ENCODE measurements around the gene FAM193A.
"Not testable (repeated sequence)": the region's sequence is repeated elsewhere in the genome, so short reads cannot be mapped to it uniquely, and the experiment has no call there.

Gene FAM193A

DNA sequence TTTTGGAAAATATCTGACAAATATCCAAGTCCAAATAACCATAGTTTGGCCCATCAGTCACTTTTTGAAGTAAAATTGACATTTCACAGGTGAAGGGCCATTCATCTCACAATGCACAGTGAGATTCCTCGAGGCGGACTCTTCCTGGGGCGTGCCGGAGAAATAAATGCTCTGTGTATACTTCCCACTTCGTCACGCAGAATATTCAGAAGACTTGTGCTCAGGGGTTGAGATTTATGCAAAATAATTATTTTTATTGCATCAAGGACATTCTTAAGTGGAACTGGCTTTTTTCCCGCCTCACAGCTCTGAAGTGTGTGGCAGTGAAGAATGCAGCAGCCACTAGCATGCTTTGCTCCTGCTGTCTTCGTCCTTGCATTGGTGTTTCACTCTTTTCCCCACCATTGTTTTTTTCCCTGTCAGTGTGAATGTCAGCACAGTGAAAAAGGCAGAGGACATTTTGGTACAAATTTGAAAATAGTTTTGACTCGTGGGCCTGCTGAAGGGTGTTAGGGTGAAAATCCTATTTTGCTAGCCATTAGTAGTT lies 70.6 kb downstream of the FAM193A start:
- no peak overlapping the region for H3K27ac ChIP-seq
- TF ChIP-seq, protein P1, sequence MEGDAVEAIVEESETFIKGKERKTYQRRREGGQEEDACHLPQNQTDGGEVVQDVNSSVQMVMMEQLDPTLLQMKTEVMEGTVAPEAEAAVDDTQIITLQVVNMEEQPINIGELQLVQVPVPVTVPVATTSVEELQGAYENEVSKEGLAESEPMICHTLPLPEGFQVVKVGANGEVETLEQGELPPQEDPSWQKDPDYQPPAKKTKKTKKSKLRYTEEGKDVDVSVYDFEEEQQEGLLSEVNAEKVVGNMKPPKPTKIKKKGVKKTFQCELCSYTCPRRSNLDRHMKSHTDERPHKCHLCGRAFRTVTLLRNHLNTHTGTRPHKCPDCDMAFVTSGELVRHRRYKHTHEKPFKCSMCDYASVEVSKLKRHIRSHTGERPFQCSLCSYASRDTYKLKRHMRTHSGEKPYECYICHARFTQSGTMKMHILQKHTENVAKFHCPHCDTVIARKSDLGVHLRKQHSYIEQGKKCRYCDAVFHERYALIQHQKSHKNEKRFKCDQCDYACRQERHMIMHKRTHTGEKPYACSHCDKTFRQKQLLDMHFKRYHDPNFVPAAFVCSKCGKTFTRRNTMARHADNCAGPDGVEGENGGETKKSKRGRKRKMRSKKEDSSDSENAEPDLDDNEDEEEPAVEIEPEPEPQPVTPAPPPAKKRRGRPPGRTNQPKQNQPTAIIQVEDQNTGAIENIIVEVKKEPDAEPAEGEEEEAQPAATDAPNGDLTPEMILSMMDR (conservative IDR thresholded peaks at IDR 0.05; ENCODE audit: low read depth), result no peak
- DNase-seq (ENCODE audit: low spot score), result no peak
- ChIA-PET POLR2A (ENCODE audit: low non-redundant PET) (no interaction called here), CTCF (no interaction called here)

DNA sequence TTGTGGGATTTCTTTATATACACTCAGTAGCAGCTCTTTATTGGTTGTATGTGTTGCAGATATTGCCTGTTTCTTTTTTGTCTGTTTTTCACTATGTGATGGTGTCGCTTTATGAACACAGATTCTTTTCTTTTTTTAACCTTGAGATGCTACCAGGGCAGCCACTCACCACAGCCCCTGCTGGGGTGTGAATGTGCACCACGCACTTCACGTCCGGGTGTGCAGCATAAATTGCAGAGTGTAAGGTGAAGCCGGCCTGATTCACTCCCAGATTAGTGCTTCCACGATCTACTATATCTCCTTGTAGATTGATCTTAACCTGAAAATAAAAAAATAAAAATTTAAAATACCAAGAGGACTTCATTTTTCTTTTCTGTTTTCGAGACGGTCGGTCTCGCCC lies 71.4 kb downstream of the FAM193A start:
- DNase-seq (ENCODE audit: low spot score), result no peak
- TF ChIP-seq, protein P1 (conservative IDR thresholded peaks at IDR 0.05; ENCODE audit: low read depth), result no peak
- no peak overlapping the region for H3K27ac ChIP-seq
- POLR2A ChIA-PET (ENCODE audit: low non-redundant PET), result no interaction called here
- CTCF ChIA-PET, result no interaction called here

DNA sequence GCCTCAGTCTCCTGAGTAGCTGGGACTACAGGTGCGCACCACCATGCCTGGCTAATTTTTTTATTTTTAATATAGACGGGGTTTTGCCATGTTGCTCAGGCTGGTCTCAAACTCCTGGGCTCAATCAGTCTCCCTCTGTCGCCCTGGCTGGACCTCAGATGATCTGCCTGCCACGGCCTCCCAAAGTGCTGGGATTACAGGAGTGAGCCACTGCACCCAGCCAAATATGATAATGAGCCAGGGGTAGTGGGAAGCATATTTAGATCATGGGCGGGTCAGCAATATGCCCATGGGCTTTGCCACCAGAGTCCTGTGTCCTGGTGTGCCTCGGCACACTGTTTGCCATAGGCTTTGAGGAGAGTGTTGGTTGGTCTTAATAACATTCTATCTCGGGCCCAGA lies 71.8 kb downstream of the FAM193A start:
- no peak for DNase-seq (ENCODE audit: low spot score)
- ChIA-PET CTCF (no interaction called here), POLR2A (ENCODE audit: low non-redundant PET) (no interaction called here)
- TF ChIP-seq, protein P1 (conservative IDR thresholded peaks at IDR 0.05; ENCODE audit: low read depth), result no peak
- H3K27ac ChIP-seq, result no peak overlapping the region

DNA sequence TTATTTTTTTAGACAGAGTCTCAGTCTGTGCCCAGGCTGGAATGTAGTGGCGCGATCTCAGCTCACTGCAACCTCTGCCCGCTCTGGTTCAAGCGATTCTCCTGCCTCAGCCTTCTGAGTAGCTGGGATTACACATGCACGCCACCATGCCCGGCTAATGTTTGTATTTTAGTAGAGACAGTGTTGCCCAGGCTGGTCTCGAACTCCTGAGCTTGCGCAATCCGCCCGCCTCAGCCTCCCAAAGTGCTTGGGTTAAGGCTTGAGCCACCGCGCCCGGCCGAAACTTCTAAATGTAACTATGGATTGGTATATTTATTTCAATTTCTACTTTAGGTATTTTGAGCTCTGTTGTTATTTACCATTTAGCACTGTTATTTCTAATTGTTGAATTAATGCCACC lies 79.4 kb downstream of the FAM193A start:
- H3K27ac ChIP-seq, result no peak overlapping the region
- ChIA-PET CTCF (interaction anchor here (0.6 kb wide), 1 partner anchor 69 kb away, joined by 4 read pairs; no protein-coding TSS in a partner anchor), POLR2A (ENCODE audit: low non-redundant PET) (no interaction called here)

DNA sequence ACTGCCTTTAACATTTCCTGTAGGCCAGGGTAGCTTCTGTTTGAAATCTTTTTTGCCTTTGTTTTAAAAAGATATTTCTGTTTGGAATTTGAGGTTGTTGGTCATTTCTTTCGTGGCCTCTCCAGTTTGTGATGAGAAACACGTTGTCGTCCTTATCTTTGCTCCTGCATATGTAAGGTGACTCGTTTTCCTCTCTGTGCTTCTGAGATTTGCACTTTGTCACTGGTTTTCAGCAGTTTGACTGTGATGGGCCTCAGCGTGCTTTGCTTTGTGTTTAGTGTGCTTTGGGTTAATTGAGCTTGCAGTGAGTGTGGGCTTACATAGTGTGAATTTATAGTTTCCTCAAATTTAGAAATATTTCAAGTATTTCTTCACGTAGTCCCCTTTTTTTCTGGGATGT lies 81.5 kb downstream of the FAM193A start:
- no peak for DNase-seq (ENCODE audit: low spot score)
- POLR2A ChIA-PET (ENCODE audit: low non-redundant PET), result no interaction called here
- TF ChIP-seq, protein P1 (conservative IDR thresholded peaks at IDR 0.05; ENCODE audit: low read depth), result no peak
- H3K27ac ChIP-seq, result no peak overlapping the region
- CTCF ChIA-PET, result no interaction called here

More for the DNA sequence above, 79.4 kb downstream of the FAM193A start:
- DNase-seq (ENCODE audit: low spot score), result no peak
- TF ChIP-seq, protein P1 (conservative IDR thresholded peaks at IDR 0.05; ENCODE audit: low read depth), result no peak

DNA sequence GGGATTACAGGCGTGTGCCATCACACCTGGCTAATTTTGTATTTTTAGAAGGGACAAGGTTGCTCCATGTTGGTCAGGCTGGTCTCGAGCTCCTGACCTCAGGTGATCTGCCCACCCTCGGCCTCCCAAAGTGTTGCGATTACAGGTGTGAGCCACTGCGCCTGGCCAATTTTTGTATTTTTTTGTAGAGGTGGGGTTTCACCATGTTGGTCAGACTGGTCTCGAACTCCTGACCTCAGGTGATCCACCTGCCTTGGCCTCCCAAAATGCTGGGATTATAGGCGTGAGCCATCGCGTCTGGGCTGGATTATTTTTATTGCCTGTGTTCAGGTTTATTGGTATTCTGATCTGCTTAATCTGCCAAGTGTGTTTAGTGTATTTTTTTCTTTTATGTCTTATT lies 82.3 kb downstream of the FAM193A start:
- H3K27ac ChIP-seq; DNase-seq (ENCODE audit: low spot score); CTCF ChIA-PET; POLR2A ChIA-PET (ENCODE audit: low non-redundant PET): not testable (repeated sequence)

DNA sequence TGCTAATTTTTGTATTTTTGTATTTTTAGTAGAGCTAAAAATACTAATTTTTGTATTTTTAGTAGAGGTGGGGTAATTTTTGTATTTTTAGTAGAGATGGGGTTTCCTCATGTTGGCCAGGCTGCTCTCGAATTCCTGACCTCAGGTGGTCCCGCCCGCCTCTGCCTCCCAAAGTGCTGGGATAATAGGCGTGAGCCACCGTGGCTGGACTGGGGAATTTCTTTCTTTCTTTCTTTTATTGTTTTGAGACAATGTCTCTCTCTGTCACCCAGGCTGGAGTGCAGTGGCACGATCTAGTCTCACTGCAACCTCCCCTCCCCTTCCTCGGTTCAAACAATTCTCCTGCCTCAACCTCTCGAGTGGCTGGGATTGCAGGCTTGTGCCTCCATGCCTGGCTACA lies 83.0 kb downstream of the FAM193A start:
- TF ChIP-seq, protein P1 (conservative IDR thresholded peaks at IDR 0.05; ENCODE audit: low read depth), result no peak
- ChIA-PET CTCF (no interaction called here), POLR2A (ENCODE audit: low non-redundant PET) (no interaction called here)
- no peak for DNase-seq (ENCODE audit: low spot score)
- H3K27ac ChIP-seq, result no peak overlapping the region
